Left ventricle myocardium superior (tissue), 1 donor: ENCODE data around the gene NAPB. TPM values are rescaled to one million over a fixed set of nuclear protein-coding genes. Genes with fewer than 3 reads are reported as not detected.
"Not testable (repeated sequence)": the region's sequence is repeated elsewhere in the genome, so short reads cannot be mapped to it uniquely, and the experiment has no call there.

Source experiments
- ATAC-seq: fragments of 200-7000 bp; cut with Tn5 transposase; one replicate; pipeline ENCODE4 v1.9.1; 2020; ENCODE audit warnings: mild to moderate bottlenecking, moderate library complexity
- DNase-seq: peaks from one replicate; pipeline ENCODE4 v3.0.0-alpha.2; 2020
- intact Hi-C: fragments of 100-400 bp; cut with micrococcal nuclease; formaldehyde crosslinking; loops from one replicate; pipeline ENCODE4 v1.11.0; 2022
- total RNA-seq: library from RNA; stranded (reverse); fragmentation: NEBNext Ultra II Directional; extraction: Animal tissue kit (Norgen Biotek cat#: 25700); gene quantifications from one replicate; pipeline ENCODE4 v1.2.1, GENCODE V29; 2021
- donor health status: DM: no; HTN: yes; CAD: no; lungs with severe emphysema.

The NAPB gene
- total RNA-seq, 1 donor from 2014 or later, result 6.0 TPM

DNA sequence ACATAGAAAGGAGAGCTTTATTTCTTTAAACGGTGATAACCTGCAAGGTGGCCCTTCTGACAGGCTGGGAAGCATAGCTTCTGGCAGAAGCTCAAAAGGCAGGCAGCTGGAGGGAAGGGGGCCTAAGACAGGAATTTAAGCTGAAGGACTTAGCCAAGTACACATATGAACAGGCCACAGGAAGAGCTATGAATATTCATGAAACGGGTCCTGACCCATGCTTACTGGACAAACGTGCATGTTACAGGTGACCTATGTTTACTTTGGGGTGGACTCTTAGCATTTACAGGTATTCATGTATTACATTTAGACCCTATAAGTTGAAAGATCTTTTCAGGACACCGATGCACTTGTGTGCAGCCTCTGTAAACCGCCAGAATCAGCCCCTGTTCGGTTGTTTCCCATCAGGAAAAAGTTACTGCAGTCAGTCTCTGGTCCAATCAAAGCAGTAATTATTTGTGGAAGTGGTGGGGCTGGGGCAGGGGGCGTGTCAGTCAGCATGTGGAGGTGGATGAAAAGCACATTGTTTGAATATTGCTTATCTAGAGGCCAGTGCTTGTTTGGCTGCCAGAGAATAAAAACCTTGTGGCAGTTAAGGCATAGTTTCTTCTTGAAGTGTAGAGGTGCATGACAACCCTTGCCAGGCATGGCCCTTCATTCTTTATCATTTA, 62.2 kb downstream of the NAPB start:
- ATAC-seq (no peak), DNase-seq (no peak)
- intact Hi-C loops, result no loop called here

- intact Hi-C loops, result no loop called here
- ATAC-seq, result no peak
- no peak for DNase-seq
These were observed 62.8 kb downstream of the NAPB start for GRCh38 chr20:23358563-23358906.

- peak; percentile 100 for DNase-seq
- peak; percentile 80 for ATAC-seq
- intact Hi-C loops, result no loop called here
These were observed 63.3 kb downstream of the NAPB start for GRCh38 chr20:23357767-23358562.

- DNase-seq, result peak; percentile 36
- ATAC-seq, result no peak
- intact Hi-C loops, result no loop called here
These were observed 65.1 kb downstream of the NAPB start for GRCh38 chr20:23356203-23356602.

- intact Hi-C loops, result no loop called here
- peak; percentile 59 for DNase-seq
- ATAC-seq, result peak; percentile 29
These were observed 70.1 kb downstream of the NAPB start for GRCh38 chr20:23350904-23351838.

DNA sequence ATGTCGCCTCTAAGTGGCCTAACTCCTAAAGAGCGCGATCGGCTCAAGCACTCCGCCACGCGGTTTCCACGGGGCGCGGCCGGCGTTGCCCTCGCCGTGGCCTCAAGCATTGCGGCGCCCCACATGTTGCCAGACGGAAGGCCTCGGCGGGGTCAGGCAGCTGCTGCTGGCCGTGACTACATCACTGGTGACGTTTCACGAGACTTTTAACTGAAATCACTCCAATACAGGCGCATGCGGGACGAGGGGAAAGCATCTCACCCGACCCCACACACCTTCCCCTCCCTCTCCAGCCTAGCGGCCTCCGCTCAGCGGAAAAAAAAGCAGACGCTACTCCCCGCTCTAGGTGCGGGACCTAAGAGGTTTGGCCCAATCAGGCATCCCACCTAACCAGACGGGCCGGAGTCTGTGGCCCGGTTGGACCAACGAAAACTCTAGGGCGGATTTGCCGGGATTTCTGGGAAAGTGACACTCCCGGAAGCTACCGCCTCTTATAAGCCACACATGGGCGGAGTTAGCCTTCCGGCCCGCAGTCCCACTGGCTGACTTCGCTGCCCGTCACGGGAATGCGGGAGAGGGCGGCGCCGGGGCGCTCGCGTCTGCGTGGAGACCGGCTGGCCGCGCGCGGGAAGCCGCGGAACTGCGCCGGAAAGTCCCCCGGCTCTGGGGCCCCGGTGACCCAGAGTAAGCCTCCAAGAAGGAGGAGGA, 70.9 kb downstream of the NAPB start, which contains the start of gene NXT1:
Gene NXT1 (plus strand): TSS at position 596 of the 708 bp plus-strand sequence. CDS start 3,251 bp downstream, outside the sequence.
- peak; percentile 98 for DNase-seq
- peak; percentile 94 for ATAC-seq
- intact Hi-C loops, result no loop called here

DNA sequence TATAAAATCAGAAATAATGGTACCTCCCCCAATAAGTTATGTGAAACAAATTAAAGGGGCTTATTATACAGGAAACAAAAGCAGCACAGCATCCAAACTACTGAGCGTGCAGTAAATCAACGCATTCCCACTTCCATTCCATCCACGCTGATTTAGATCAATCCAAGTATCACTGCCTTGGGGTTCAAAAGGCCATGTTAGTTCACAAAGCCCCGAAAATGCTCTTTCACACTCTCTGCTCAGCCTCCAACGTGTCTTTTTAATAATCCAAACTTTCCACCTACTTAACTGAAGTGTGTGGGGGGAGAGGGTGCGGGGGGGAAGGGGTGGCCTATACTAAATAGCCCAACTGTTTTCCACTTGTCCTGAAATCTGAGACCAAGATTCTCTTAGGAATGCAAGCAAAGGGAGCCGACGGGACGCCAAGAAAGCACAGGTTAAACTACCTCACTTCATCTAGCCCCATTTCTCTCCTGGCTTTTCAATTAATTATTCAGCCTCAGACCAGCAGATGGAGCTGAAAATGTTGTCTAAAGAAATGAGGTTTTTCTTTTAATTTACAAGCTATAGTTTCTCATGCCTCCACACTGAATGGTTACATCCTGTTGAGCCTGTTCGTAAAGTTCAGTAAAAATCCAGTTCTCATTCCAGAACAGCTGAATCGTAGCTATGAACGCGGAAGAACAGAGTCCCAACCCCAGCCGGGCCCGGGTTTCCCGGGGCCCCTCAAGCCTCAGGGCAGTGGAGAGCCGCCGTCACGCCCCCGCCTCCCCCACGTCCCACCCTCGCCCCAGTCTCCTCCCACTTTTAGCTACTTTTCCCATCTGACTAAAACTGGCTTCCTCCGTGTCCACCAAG, 71.7 kb downstream of the NAPB start:
- DNase-seq (no peak), ATAC-seq (peak; percentile 78)
- intact Hi-C loops, result no loop called here

GRCh38 chr20:23348510-23348909, 72.8 kb downstream of the NAPB start:
- ATAC-seq, DNase-seq, intact Hi-C loops: not testable (repeated sequence)

- ATAC-seq (no peak), DNase-seq (no peak)
- intact Hi-C loops, result no loop called here
These were observed 73.5 kb downstream of the NAPB start for GRCh38 chr20:23347791-23348190.

DNA sequence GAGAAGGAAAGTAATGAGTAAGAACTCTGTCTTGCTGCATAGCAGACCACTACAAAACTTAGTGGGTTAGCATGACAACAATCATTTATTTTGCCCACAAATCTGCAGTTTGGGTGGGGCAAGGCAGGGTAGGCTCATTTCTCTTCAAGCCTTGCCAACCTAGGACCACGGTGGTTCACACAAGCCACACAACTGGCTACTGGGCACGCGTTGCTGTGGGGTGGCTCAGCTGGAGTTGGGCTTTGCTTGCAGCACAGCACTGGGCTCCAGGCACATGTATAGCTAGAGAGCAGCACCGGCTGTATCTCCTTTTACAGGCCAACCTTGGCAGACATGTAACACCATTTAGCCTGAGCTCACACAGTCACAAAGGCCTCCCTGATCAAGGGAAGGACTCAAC, 75.3 kb downstream of the NAPB start:
- DNase-seq (no peak), ATAC-seq (no peak)
- intact Hi-C loops, result no loop called here

- no peak for DNase-seq
- no peak for ATAC-seq
- intact Hi-C loops, result loop anchor here (5.0 kb wide), 1 partner anchor 652 kb away; no protein-coding TSS in a partner anchor
These were observed 77.0 kb downstream of the NAPB start for GRCh38 chr20:23344336-23344735.

- intact Hi-C loops, result loop anchor here (5.0 kb wide), 1 partner anchor 651 kb away; no protein-coding TSS in a partner anchor
- ATAC-seq (no peak), DNase-seq (no peak)
These were observed 77.7 kb downstream of the NAPB start for GRCh38 chr20:23343590-23343989.

GRCh38 chr20:23341073-23341472, 80.2 kb downstream of the NAPB start:
- no peak for DNase-seq
- intact Hi-C loops, result loop anchor here (5.0 kb wide), 1 partner anchor 649 kb away; no protein-coding TSS in a partner anchor
- no peak for ATAC-seq

GRCh38 chr20:23340524-23340923, 80.8 kb downstream of the NAPB start:
- ATAC-seq (peak; percentile 88), DNase-seq (peak; percentile 67)
- intact Hi-C loops, result loop anchor here (5.0 kb wide), 1 partner anchor 648 kb away; no protein-coding TSS in a partner anchor

DNA sequence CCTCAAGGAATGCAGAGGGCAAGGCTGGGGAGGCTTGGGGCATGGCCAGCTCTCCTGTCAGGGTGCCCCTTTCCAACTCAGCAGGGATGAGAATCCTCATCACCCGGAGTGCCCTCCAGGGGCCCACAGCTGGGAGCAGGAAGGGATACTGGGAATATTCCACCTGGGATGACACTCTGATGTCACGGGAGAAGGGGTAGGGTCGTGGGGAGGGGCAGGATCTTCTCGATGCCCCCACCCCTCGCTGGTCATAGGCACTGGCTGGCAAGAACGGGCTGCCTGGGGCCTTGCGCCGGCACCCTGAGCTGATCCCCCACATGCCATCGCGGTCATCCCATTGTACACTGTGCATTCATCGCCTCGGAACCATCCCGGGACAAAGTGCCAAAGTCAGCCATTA, 81.3 kb downstream of the NAPB start:
- peak; percentile 18 for ATAC-seq

GRCh38 chr20:23337312-23337711, 84.0 kb downstream of the NAPB start:
- no peak for ATAC-seq
- intact Hi-C loops, result no loop called here
- DNase-seq, result no peak

More for the DNA sequence above, 81.3 kb downstream of the NAPB start:
- intact Hi-C loops, result loop anchor here (5.0 kb wide), 1 partner anchor 648 kb away; no protein-coding TSS in a partner anchor
- peak; percentile 36 for DNase-seq

GRCh38 chr20:23336476-23336875, 84.8 kb downstream of the NAPB start:
- DNase-seq (no peak), ATAC-seq (no peak)
- intact Hi-C loops, result no loop called here

DNA sequence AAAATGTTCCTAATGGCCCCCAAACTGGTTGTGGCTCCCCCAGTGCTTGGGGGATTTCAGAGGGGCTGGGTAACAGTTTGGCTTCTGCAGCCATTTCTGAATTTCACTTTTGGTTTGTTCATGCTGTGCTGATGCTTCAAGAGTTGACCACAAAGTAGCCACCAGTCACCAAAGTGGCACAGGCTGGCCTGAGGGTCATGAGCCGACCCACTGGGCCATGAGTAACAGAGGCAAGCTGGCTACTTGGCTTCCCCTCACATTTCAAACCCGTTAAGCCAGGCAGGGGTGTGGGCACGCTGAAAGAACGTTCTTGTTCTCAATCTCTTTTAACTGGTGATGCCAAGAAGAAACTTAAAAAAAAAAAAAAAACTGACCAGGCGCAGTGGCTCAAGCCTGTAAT, 85.8 kb downstream of the NAPB start:
- DNase-seq (no peak), ATAC-seq (no peak)
- intact Hi-C loops, result no loop called here
